ENCODE results near the gene ASPA.

Gene ASPA

GRCh38 chr17:3533752-3534151, 58.0 kb downstream of the ASPA start:
- no peak for DNase-seq (ENCODE audit: extremely low read depth, low read depth)

DNA sequence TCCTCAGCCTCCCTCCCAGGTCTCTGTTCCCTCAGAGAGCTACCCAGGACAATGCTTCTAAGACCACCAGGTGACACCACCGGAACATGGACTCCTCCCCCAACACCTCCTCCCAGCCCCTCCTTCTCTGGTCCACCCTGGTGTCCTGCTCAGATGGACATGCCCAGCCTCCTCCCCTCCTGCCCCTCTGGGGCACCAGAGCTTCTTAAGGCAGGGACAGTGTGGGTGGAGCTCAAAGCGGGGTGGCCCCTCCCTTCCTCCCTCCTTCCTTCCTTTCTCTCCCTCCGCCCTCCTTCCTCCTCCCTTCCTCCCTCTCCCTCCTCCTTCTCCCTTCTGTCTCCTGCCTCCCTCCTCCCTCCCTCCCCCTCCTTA, 59.1 kb downstream of the ASPA start:
- TF ChIP-seq, protein P1, sequence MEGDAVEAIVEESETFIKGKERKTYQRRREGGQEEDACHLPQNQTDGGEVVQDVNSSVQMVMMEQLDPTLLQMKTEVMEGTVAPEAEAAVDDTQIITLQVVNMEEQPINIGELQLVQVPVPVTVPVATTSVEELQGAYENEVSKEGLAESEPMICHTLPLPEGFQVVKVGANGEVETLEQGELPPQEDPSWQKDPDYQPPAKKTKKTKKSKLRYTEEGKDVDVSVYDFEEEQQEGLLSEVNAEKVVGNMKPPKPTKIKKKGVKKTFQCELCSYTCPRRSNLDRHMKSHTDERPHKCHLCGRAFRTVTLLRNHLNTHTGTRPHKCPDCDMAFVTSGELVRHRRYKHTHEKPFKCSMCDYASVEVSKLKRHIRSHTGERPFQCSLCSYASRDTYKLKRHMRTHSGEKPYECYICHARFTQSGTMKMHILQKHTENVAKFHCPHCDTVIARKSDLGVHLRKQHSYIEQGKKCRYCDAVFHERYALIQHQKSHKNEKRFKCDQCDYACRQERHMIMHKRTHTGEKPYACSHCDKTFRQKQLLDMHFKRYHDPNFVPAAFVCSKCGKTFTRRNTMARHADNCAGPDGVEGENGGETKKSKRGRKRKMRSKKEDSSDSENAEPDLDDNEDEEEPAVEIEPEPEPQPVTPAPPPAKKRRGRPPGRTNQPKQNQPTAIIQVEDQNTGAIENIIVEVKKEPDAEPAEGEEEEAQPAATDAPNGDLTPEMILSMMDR (IDR thresholded peaks at IDR 0.05; ENCODE audit: low read depth, low read length, missing control alignments) = no peak
- DNase-seq (ENCODE audit: extremely low read depth, low read depth) = no peak
- H3K4me3 ChIP-seq (replicated peaks; ENCODE audit: low read depth, low read length) = no peak overlapping the region

More at GRCh38 chr17:3533752-3534151, 58.0 kb downstream of the ASPA start:
- TF ChIP-seq, protein P1 (IDR thresholded peaks at IDR 0.05; ENCODE audit: low read depth, low read length, missing control alignments) = no peak
- no peak overlapping the region for H3K4me3 ChIP-seq (replicated peaks; ENCODE audit: low read depth, low read length)

DNA sequence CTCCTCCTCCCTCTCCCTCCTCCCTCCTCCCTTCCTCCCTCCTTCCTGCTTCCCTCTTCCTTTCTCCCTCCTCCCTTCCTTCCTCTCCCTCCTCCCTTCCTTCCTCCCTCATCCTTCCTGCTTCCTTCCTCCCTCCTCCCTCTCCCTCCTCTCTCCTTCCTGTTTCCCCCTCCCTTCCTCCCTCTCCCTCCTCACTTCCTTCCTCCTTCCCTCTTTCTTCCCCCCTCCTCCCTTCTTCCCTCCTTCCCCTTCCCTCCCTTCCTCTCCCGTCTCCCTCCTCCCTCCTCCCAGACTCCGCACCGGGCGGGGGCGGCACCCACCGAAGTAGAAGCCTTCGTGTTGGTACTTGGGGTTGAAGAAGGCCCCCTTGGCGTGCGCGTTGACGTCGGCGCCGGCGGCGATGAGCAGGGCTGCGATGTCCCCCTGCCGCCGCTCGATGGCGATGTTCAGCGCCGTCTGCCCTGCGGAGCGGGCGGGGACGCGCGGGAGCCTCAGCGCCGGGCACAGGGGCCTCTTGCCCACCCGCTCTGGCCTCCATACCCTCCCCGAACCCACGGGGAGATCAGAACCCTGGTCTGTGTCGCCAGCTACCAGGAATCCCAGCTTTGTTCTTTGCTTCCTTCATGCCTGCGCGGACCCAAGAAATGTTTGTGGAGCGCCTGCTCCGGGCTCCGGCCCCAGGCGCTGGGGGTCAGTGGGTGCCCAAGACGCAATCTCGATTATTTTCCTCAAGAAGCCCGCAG, 59.6 kb downstream of the ASPA start:
- DNase-seq (ENCODE audit: extremely low read depth, low read depth) = no peak
- H3K4me3 ChIP-seq (replicated peaks; ENCODE audit: low read depth, low read length) = peak overlapping the region; percentile 36
- TF ChIP-seq, protein P1 (IDR thresholded peaks at IDR 0.05; ENCODE audit: low read depth, low read length, missing control alignments) = peak; percentile 71

DNA sequence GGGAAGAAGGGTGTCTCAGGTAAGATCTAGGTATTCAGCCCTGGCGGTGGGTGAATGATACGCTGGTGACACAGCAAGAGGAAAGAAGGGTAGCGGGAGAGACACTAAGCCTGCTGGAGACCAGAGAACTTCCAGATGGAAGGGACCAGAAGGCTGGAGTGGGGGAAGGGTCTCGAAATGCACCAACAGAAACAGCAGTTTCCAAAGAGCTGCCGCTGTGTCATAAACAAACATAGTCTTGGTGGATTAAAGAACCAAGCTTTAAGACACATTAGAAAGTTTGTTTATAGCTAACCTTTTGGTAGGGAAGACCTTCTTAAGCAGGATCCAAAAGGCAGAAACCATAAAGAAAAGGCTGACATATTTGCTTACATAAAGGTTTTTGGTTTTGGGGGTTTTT, 60.9 kb downstream of the ASPA start:
- TF ChIP-seq, protein P1 (IDR thresholded peaks at IDR 0.05; ENCODE audit: low read depth, low read length, missing control alignments) = no peak
- no peak for DNase-seq (ENCODE audit: extremely low read depth, low read depth)
- H3K4me3 ChIP-seq (replicated peaks; ENCODE audit: low read depth, low read length) = no peak overlapping the region

GRCh38 chr17:3539881-3540540, 64.2 kb downstream of the ASPA start:
- TF ChIP-seq, protein P1 (IDR thresholded peaks at IDR 0.05; ENCODE audit: low read depth, low read length, missing control alignments) = no peak

DNA sequence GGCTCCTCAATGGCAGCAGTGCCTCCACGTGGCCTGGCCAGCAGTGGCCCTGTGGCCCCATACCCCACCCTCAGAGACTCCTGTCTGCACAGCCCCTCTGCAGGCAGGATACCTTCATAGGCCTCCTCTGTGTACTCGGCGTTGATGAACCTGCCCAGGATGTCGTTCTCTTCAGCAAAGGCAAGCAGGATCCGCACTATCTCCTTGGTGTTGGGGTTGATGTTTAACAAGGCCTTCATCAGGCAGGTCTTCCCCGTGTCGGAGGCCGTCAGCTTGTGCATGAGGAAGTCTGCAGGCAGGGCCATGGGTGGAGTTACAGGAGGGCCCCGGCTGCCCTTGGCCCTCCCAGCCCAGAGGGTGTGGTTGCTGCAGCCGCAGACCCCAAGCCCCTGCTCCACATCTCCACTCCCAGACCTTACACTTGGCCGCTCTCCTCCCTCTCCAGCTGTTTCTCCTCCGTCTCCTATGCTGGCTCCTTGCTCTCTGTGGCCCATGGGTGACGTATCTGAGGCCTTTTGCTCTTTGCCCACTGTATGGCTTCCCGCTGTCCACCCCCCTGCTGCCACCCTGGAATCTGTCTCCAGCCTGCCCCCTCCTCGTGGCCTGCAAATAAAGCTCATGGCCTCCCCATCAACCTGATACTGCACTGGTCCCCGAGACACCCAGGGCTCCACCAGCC, 66.8 kb downstream of the ASPA start:
- no peak overlapping the region for H3K4me3 ChIP-seq (replicated peaks; ENCODE audit: low read depth, low read length)
- DNase-seq (ENCODE audit: extremely low read depth, low read depth) = no peak
- TF ChIP-seq, protein P1 (IDR thresholded peaks at IDR 0.05; ENCODE audit: low read depth, low read length, missing control alignments) = no peak

More at GRCh38 chr17:3539881-3540540, 64.2 kb downstream of the ASPA start:
- no peak overlapping the region for H3K4me3 ChIP-seq (replicated peaks; ENCODE audit: low read depth, low read length)
- no peak for DNase-seq (ENCODE audit: extremely low read depth, low read depth)
